Left lobe of liver (tissue), 2 donors: Measurements from ENCODE around the gene GRHL3. TPM values are rescaled to one million over a fixed set of nuclear protein-coding genes. Genes with fewer than 3 reads are reported as not detected.
A peak's percentile ranks its signal among the peaks of the same experiment; 100 is the strongest.

Experiments
- ATAC-seq: fragments of 200-7000 bp; cut with Tn5 transposase; one replicate; pipeline ENCODE4 v1.9.1; 2020; ENCODE audit warnings: mild to moderate bottlenecking, moderate library complexity
- DNase-seq: peaks from one replicate; pipeline ENCODE4 v3.0.0-alpha.2; 2020; ENCODE audit warnings: low spot score
- total RNA-seq: library from RNA; stranded (reverse); gene quantifications from one replicate; pipeline ENCODE4 v1.2.1, GENCODE V29; 2021
- donor health status: DM: no; HTN: no; CAD: no; lungs with moderate emphysema.
- donor health status: DM: no; HTN: yes; CAD: no.

Gene GRHL3
- total RNA-seq, 1 donor from 2014 or later, result 0.40 TPM

DNA sequence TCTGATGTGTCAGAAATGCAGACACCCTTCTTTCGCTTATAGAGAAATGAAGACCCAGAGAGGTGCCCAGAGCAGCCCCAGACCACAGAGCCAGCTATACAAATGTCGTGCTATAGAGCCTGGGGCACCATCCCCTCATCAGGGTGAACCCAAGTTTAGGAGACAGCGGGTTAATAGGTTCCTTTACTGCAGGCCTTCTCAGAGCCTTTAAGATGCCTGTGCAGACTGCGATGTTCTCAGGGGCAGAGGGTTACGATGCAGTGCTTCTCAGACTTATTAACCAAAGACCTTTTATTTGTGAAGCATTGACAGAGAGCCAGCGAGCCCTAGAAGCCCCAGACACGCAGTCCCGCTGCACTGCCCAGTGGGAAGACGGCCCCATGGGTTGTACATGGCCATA lies 47.5 kb downstream of the GRHL3 start:
- DNase-seq (no peak), ATAC-seq (no peak)

DNA sequence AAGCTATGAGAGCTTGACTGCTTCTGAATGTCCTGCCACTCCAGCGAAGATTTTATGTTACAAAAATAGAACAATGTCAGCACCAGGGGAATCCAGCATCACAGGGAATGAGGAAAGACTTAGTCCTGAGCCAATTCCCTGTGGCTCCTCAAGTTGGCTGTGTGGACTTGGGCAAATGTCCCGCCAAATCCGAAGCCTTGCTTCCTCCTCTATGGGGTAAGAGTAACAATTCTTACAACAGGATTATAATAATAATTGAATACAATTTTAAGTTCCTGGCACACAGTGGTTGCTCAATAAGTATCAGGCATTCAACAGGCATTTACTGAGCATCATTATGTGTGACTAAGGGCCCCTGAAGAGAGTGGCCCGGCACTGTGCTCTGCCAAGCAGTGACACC lies 50.0 kb downstream of the GRHL3 start:
- ATAC-seq (no peak), DNase-seq (no peak)

DNA sequence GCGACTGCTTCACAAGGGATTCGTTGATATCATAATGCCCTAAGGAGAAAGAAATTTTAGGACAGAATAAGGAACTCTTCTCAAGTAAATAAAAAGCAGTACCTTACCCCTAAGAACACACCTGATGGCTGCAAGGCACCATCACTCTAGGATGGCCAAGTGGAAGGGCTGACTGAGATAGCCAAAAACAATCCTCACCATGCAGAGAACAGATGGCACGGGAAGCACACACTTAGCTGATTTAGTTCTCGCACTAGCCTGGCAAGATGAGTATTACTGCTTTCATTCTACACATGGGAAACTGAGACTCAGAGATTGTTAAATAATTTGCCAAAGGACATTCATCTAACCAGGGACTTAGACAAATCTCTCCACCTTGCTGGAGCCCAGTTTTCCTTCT lies 50.6 kb downstream of the GRHL3 start:
- DNase-seq, result no peak
- no peak for ATAC-seq

DNA sequence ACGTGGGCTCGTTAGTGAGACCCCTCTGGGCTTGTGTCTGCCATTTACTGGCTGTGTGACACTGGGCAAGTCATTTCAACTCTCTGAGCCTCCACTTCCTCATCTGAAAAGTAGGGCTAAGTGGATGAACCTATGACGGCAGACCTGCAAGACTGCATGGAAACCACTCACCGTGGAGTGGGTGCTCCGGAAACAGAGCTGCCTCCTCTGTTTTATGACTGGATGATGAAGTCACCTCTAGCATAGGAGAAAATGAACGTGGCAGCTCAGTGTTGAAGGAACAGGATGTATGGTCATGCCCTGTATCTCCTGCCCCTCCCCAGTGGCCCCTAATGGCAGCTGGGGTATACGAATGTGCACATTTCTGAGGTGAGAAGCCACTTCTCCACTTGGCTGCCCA lies 53.9 kb downstream of the GRHL3 start:
- DNase-seq, result no peak
- ATAC-seq, result no peak

DNA sequence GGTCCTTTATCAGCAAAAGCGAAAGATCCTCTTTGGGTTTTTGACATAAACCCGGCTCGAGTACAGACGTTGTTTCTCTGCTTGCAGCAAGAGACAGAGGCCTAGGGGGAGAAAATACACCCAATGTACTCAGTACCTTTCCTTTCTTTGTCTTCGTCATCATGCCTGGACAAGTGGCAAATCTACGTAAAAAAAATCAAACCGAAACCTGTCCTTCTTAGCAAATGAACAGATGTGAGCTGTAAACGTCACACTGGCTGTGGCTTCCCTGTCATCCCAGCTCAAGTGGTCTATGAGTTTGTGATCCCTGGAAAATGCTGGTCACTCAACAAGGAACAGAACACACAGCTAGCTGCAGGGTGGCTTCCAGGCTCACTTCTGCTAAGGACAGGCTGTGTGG lies 54.6 kb downstream of the GRHL3 start:
- no peak for ATAC-seq
- no peak for DNase-seq

DNA sequence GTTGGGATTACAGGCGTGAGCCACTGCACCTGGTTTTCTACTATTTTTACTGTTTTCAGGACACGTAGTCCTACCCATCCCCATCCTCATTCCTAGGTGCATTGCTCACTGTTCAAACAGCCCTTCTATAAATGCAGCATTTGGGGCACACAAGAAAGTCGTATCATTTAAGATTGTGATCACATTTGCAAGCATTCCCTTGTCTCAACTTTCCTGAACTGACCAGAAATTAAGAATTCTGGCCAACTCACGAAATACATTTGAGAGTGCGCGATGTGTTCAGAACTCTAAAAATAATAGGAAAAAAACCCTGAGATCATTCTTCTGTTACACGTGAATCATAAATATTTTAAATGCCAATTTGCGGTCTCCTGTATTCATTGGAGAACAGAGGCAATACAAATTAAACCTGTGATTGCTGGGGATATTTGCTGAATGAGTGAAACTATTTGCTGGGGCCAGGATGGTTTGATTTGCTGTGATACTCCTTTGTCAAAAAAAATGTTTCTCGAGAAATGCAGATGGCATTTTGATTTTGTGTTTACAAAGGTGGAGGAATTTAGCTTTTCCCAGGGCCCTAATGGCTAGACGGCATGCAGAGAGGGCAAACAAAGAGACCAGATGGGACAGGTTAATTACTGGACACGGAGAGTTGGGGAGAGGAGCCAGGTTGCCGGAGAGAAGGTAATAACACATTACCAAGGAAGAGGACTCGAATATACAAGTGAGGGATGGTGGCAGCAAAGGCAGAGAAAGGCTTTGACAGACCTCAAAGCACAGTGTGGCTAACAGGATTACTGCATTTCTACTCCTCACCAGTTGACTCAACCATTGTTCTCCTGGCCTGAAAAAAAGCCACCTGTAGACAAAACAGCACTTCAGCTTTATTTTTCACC lies 56.0 kb downstream of the GRHL3 start:
- no peak for ATAC-seq
- DNase-seq, result peak; percentile 14

DNA sequence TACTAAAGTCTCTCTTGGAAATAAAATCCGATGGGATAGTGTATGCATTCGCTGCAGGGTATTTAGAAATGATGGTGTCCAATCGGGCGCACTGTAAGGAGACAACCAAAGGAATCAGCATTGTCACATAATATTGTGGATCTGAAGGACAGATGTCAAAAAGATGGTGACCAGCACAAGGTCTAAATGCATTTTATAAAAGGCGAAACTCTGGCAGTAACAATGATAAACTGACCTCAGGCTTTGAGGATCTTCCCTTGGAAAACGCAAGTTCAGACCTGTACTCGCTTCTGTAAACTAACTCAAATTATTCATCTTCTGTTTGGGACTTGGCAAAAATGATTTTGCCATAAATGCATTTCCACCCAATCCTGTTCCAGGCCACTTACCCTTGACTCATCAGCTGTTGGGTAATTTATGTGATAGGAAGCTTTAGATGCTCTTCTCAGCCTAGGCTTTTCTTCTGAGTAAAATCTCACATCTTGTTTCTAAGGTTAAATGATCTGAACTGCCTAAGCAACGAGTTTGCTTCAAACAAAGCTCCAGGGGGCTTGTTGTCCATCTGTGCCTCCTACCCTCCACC lies 60.7 kb downstream of the GRHL3 start:
- no peak for DNase-seq
- no peak for ATAC-seq

DNA sequence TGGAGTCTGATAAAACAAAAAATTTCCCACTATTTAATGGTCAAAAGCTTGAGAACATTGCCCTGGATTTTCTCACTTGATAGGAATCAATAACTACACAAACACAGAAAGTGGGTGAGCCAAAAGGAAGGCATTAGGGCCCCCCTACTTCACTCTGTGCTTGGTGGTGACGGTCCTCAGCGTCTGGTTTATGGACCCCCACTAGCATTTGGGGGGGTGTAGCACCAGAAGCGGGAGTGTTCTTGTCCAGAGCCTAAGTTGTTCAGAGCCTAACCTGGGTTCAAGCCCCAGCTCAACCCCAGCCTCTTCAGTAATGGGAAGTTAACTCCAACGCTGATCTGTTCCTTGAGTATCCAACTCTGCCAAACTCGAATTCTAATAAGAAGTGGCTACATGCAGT lies 61.4 kb downstream of the GRHL3 start:
- ATAC-seq (no peak), DNase-seq (peak; percentile 21)

DNA sequence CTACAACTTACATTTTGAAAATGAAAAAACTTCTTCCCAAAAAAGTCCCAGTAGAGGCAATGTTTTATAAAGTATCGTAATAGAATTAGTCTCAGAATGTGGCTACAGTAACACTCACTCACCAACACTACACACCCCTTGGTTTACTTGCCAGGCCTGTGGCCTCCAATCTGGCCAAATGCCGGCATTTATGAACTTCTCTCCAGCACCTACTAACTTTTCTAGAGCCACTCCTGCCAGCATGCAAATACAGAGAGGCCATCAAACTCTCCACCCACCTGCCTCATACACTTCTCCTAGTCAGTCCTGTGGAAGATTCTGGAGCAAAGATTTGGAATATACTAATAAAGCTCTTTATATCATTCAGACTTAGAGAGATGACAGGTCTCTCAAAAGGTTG lies 62.1 kb downstream of the GRHL3 start:
- DNase-seq (peak; percentile 45), ATAC-seq (peak; percentile 72)

DNA sequence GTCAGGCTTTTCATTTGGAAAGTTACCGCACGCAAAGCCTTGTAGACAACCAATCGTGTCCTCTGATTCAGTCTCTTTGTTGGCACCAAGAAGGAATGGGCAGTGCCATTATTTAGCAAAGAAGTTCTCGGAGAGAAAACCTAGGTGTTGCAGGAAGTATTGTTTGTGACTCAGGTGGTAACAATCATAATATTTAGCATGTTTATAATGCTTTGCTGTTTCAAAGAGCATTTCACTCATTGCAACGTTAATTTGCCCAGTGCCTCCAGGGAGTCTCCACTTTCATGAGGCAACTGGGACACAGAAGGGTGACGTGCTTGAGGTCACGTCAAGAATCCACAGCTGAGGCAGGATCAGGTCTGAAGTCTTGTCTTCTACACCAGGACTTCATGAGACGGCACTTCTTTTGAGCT lies 63.0 kb downstream of the GRHL3 start:
- ATAC-seq (no peak), DNase-seq (no peak)

DNA sequence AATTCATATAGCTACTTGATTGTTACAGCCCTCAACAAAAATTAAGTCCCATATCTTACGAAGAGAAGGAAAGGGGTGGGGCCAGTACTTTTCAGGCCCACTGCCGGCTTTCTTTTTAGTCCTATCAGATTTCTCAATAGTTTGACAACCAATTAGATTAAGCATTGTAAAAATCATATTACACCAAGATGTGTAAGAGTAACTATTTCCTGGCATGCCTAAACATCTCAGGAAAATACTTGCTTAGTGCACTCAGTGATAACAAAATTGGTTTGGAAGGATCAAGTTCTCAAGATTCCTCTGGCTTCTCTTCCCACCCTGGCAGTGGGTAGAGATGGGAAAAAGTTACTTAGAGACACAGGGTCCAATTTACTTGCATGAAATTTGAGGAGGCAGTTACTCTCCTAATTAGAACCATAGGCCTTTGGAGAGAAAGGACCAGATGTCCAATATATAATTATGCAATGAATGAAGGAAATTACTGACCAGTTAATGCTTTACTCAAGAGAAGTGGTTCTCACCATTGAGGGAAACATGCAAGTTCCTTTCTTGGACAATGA lies 64.3 kb downstream of the GRHL3 start:
- ATAC-seq (no peak), DNase-seq (no peak)

DNA sequence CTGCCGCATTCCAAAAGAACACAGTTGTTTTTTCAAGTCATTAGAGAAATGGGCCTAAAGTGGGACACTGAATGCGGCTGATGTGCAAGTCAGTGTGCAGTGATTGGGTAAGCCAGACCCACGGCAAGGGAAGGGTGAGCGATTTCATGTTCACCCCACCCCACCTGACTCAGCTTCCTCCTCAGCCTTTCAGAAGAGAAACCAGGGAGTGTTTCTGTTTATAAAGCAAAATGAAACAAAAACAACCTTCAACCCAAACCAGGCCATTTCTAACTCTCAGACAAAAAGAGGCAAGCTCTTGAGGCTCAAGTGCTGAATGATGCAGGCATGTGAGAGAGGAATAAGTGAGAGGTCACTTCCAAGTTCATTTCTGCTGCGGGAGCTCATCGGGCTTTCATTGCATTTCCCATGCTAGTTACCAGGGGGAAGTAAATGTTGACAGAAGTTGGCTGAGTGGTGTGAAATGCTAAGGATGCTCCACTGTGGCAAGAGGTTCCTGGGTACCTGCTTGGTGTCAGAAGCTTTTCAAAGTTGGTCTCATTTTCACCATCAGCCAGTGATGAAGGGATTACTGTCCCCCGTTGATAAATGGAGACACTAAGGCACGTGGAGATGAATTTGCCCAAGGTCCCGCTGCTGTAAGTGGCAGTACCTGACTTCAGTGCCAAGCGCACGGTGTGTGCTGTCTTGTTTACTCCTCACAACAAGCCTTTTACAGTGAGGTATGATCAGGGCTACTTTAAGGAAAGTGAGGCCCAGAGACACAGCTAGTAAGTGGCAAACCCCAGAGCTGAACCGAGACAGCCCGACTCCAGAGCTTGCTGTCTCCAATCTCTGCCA lies 65.3 kb downstream of the GRHL3 start:
- no peak for ATAC-seq
- DNase-seq, result no peak

DNA sequence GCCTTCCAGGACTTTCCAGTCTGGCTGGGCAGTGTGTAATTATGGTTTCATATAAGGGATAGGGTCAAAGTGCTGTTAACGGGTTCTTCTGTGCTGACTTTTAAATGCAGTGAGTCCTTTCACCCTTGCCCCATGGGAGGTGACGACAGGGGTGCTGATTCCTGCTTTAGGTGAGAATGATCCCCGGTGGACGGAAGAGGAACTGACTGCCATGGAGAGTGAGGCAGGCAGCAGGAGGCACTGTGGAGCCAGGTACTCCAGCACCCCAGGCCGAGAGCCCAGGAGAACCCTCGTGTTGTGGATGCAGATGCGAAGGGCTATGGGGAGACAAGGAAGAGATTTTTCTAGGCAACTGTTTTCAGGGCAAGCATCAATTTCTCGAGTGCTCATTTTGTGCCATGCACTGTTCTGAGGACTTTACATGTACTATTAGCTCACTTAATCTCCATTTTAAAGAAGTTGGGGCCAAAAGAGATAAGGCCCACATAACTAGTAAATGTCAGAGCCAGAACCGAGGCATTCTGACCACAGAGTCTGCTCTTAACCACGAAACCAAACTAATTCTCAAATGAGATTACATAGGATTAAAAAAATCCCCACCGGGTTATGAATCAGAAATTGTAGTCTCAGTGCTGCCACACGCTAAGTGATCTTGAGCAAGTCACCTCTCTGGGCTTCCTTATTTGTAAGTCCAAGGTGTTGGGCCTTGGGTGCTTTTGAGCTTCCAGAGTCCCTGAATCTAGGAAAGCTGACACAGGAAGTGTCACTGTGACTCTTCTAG lies 66.2 kb downstream of the GRHL3 start:
- no peak for DNase-seq
- no peak for ATAC-seq

DNA sequence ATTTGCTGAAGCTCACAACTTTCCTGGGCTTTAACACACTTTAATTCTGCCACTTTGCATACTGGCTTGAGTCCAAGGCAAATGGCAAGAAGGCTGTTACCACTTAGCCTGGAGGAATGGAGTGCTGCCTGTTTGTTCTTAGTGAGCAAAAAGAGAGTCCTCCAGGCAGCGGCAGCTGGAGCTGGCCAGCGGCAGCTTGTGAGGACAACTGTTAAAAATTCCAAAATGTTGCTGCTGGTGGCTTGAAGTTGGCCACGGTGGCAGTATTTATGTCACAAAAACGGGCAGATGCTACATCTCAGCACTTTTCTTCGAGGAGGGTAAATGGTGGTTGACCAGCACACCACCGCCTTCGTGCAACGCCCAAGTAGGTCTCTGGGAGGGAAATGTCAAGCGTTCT lies 67.1 kb downstream of the GRHL3 start:
- DNase-seq (no peak), ATAC-seq (no peak)

DNA sequence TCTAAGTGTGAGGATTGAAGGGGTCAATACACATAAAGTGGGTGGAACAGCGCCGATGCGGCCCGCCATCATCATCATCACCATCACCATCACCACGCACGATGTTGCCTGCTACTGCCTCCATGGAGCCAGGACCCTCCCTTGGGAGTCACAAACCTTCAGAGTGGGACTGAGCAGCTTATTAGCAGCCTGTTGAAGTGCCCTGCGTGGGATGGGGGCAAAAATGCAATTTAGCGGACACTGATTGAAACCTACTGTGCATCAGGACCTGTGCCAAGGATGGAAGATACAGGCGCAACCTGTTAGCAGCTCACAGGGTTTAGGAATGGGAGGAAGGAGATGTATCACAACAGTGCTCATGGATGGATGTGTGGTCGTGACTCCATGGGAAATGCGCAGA lies 67.8 kb downstream of the GRHL3 start:
- ATAC-seq, result no peak
- DNase-seq, result no peak

DNA sequence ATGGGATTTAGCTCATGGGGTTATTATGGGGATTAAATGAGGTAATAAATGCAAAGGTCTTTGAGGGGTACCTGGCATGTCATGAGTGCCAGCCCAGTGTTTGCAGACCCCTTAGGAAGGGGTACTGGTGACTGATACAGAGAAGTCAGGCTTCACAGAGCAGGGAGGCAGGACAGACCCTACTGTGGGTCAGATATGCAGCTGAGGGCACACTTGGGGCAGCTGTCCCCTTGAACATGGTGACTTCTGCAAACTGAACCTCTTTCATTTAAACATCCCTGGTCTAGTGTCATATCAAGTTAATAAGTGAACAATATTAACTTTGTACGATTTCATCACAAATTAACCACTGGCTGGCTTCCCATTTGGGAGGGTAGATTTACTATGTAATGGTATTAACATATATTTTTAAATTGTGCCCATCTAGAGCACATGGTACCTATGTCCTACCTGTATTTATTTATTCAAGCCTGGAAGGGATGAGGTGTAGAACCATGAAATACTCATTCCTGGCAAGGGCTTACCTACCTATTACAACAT lies 68.5 kb downstream of the GRHL3 start:
- ATAC-seq, result peak; percentile 27
- DNase-seq, result no peak

DNA sequence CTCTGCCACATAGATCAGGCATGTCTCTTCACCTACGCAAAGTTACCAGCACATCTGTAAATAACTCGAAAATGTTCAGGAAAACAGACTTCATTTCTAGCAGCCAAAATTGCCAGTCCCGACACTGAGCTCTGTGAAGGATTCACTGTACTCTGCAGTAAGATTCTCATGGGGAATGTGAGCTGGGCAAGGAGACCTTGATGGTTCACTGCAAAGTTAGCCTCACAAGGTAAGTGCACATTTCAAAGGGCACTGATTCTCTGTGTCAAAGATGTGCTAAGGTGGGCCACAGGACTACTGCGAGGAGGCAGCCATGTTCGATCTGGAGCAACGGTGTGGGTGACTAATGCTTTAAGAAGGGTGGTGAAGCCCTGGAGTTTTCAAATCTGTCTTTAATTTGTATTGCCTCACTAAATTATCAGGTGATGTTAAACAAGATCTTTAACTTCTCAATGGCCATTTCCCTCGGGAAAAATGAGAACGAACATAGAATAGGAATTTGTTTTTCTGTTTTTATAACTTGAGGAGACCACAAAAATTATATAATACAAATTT lies 69.3 kb downstream of the GRHL3 start:
- no peak for DNase-seq
- ATAC-seq, result no peak

DNA sequence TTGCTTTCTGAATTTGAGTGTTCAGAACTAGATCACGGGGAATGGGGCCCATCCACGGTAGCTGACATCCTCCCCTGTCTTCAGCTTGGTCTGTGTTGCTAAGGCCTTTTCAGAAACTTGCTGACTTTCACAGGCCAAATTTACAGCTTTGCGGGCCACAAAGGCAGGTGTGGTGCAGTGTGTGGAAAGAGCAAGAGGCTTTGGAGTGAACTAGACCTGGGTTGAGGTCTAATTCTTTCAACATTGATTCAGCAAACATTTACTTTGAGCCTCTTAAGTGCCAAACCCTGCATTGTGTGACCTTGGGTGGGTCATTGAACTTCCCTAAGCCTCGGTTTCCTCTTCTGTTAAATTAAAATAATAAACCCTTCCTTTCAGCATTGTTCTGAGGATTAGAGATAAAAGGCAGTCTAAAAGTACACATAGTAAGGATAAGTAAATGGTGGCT lies 70.1 kb downstream of the GRHL3 start:
- no peak for DNase-seq
- ATAC-seq, result peak; percentile 30

DNA sequence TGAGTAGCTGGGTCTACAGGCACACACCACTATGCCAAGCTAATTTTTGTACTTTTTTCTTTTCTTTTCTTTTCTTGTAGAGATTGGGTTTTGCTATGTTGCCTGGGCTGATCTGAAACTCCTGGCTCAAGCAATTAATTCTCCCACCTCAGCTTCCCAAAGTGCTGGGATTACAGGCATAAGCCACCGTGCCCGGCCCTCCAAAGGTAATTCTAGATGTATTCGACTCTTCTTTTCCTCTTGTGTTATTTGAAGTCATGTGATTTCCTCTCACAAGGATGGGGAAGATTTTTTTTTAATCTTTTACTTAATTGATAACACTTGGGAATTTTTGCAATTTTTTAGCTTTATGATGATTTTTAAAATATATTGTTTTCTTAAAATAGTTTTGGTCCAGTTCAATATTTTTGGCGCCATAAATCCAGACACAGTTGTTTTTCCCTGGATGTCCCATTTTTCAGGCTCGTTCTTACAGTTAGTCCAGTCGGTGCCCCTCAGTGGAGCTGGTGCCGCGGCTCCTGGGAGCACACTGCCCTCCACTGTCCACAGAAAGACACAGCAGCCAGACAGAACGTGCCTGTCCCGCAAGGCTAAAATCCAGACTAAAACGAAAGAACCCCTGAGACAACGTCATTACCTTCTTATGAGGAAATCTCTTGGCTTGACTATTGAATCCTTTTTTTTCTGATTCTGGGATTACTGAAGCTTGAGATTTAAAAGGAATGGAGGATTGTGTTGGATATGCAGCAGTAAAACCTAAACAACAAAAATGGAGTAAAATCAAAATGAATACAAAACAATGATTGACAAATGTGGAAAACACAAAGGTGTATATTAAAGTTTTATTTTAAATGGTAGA lies 72.0 kb downstream of the GRHL3 start:
- DNase-seq, result peak; percentile 80
- peak; percentile 78 for ATAC-seq
